GM19467 (cell line): ENCODE data around the gene GIPC2.
"Not testable (repeated sequence)": the region's sequence is repeated elsewhere in the genome, so short reads cannot be mapped to it uniquely, and the experiment has no call there.

Experiments
- ATAC-seq: cut with Tn5 transposase; IDR thresholded peaks from one replicate; pipeline ENCODE4 v1.9.1; 2021; ENCODE audit warnings: mild to moderate bottlenecking, moderate library complexity; ENCODE audit not compliant: unreplicated experiment

Gene GIPC2

GRCh38 chr1:78045926-78046778 lies at the start of gene GIPC2:
Gene GIPC2, plus strand, starts transcription at chr1:78045966. Its CDS starts 129 bp downstream, at chr1:78046095.
- ATAC-seq: no peak

- ATAC-seq: no peak
These were observed 49.0 kb upstream of the GIPC2 start for GRCh38 chr1:77996734-77997133.

- not testable (repeated sequence) for ATAC-seq
These were observed 45.2 kb upstream of the GIPC2 start for GRCh38 chr1:78000536-78000935.

- ATAC-seq: no peak
These were observed 42.6 kb upstream of the GIPC2 start for GRCh38 chr1:78003070-78003746.

- ATAC-seq: peak; percentile 53
These were observed 41.7 kb upstream of the GIPC2 start for GRCh38 chr1:78003882-78004718.

- peak; percentile 96 for ATAC-seq
These were observed 40.9 kb upstream of the GIPC2 start, which contains the start of gene DNAJB4 for GRCh38 chr1:78004719-78005447. Gene DNAJB4, plus strand, starts transcription at chr1:78004939. Its CDS starts 172 bp downstream, at chr1:78005111.

GRCh38 chr1:78005448-78005722 lies 40.4 kb upstream of the GIPC2 start:
- ATAC-seq: no peak

- no peak for ATAC-seq
These were observed 40.0 kb upstream of the GIPC2 start for GRCh38 chr1:78005755-78006154.

GRCh38 chr1:78006521-78006920 lies 39.2 kb upstream of the GIPC2 start:
- ATAC-seq: no peak

- no peak for ATAC-seq
These were observed 38.0 kb upstream of the GIPC2 start for GRCh38 chr1:78007677-78008341.

- no peak for ATAC-seq
These were observed 36.5 kb upstream of the GIPC2 start for GRCh38 chr1:78009276-78009675.

GRCh38 chr1:78009836-78010235 lies 35.9 kb upstream of the GIPC2 start:
- ATAC-seq: no peak

GRCh38 chr1:78011050-78011449 lies 34.7 kb upstream of the GIPC2 start:
- ATAC-seq: no peak

GRCh38 chr1:78015148-78015547 lies 30.6 kb upstream of the GIPC2 start:
- no peak for ATAC-seq

- no peak for ATAC-seq
These were observed 26.7 kb upstream of the GIPC2 start for GRCh38 chr1:78019024-78019423.

- ATAC-seq: not testable (repeated sequence)
These were observed 24.6 kb upstream of the GIPC2 start for GRCh38 chr1:78021134-78021533.

GRCh38 chr1:78029793-78030192 lies 16.0 kb upstream of the GIPC2 start:
- ATAC-seq: no peak

GRCh38 chr1:78032996-78033796 lies 12.6 kb upstream of the GIPC2 start:
- no peak for ATAC-seq

GRCh38 chr1:78033797-78034172 lies 12.0 kb upstream of the GIPC2 start:
- no peak for ATAC-seq
